GM23248 (cell line): Measurements from ENCODE around the gene ITPKB. TPM values are rescaled to one million over a fixed set of nuclear protein-coding genes. Genes with fewer than 3 reads are reported as not detected.

Source experiments
- DNase-seq: peaks from one replicate; pipeline ENCODE4 v3.0.0-alpha.2; 2015
- H2AFZ ChIP-seq: fragments of 200-600 bp; sonication (generic); 2 replicates; pipeline ENCODE4 v1.6.1; 2016; ENCODE audit warnings: antibody characterized with exemption
- H3F3A ChIP-seq: fragments of 200-600 bp; sonication (generic); 2 replicates; pipeline ENCODE4 v1.6.1; 2016; ENCODE audit warnings: mild to moderate bottlenecking, antibody characterized with exemption, mixed run types; ENCODE audit not compliant: insufficient read depth
- H3K27ac ChIP-seq: fragments of 200-600 bp; sonication (generic); 2 replicates; pipeline ENCODE4 v1.5.1; 2016; ENCODE audit warnings: mild to moderate bottlenecking
- H3K27me3 ChIP-seq: fragments of 200-600 bp; sonication (generic); replicated peaks from 2 replicates; pipeline ENCODE4 v1.6.1; 2016; ENCODE audit warnings: mild to moderate bottlenecking; ENCODE audit not compliant: insufficient read depth
- H3K36me3 ChIP-seq: fragments of 200-600 bp; sonication (generic); 2 replicates; pipeline ENCODE4 v1.6.1; 2016; ENCODE audit warnings: low read depth, mild to moderate bottlenecking
- H3K4me1 ChIP-seq: fragments of 200-600 bp; sonication (generic); 2 replicates; pipeline ENCODE4 v1.6.1; 2016; ENCODE audit warnings: mild to moderate bottlenecking; ENCODE audit not compliant: insufficient read depth
- H3K4me2 ChIP-seq: fragments of 200-600 bp; sonication (generic); one replicate; pipeline ENCODE4 v1.6.1; 2016; ENCODE audit warnings: mild to moderate bottlenecking; ENCODE audit not compliant: unreplicated experiment
- H3K4me3 ChIP-seq: fragments of 200-600 bp; sonication (generic); 2 replicates; pipeline ENCODE4 v1.5.1; 2016; ENCODE audit warnings: mild to moderate bottlenecking
- H3K79me2 ChIP-seq: fragments of 200-600 bp; sonication (generic); 2 replicates; pipeline ENCODE4 v1.6.1; 2016; ENCODE audit warnings: mild to moderate bottlenecking; ENCODE audit not compliant: insufficient read depth
- H3K9ac ChIP-seq: fragments of 200-600 bp; sonication (generic); 2 replicates; pipeline ENCODE4 v1.6.1; 2016; ENCODE audit warnings: mild to moderate bottlenecking
- H3K9me2 ChIP-seq: fragments of 200-600 bp; sonication (generic); 2 replicates; pipeline ENCODE4 v1.6.1; 2016; ENCODE audit warnings: mixed run types, mild to moderate bottlenecking, moderate library complexity; ENCODE audit not compliant: insufficient read depth
- H3K9me3 ChIP-seq: fragments of 200-600 bp; sonication (generic); one replicate; pipeline ENCODE4 v1.6.1; 2017; ENCODE audit warnings: low read depth
- H4K20me1 ChIP-seq: fragments of 200-600 bp; sonication (generic); 2 replicates; pipeline ENCODE4 v1.6.0; 2016; ENCODE audit not compliant: insufficient read depth
- EZH2 ChIP-seq: fragments of 200-600 bp; sonication (generic); IDR thresholded peaks from 2 replicates; pipeline ENCODE4 v1.6.1; 2018; ENCODE audit warnings: antibody characterized with exemption, mild to moderate bottlenecking; ENCODE audit not compliant: insufficient read depth, poor library complexity, severe bottlenecking
- EZH2phosphoT487 ChIP-seq: fragments of 200-600 bp; sonication (generic); IDR thresholded peaks from 2 replicates; pipeline ENCODE4 v1.6.1; 2018; ENCODE audit warnings: antibody characterized with exemption, moderate library complexity, mild to moderate bottlenecking, low read depth; ENCODE audit not compliant: insufficient read depth
- WGBS, 2 experiments: methylation state at CpG; one replicate each; pipeline ENCODE4 v1.1.6; 2015 to 2017; ENCODE audit warnings: low lambda C conversion rate in 2 of 2, low coverage in 1 of 2; ENCODE audit errors: missing lambda C conversion rate in 2 of 2; 5-methylcytosine and 5-hydroxymethylcytosine counted together
- in situ Hi-C: fragments of 300-500 bp; cut with MboI; formaldehyde crosslinking; loops from 2 replicates; pipeline ENCODE4 v1.15.0; 2020
- polyA plus RNA-seq: library from polyadenylated mRNA; unstranded; fragments of >200 nt; fragmentation: Nextera tagmentation; extraction: Ambion mirVana; gene quantifications from 2 replicates; pipeline ENCODE4 v1.2.1, GENCODE V29; 2016
- total RNA-seq: library from RNA; depleted of rRNA; stranded (reverse); fragments of >200 nt; shearing (Covaris generic); gene quantifications from 2 replicates; pipeline ENCODE4 v1.2.3, GENCODE V29; 2014

ITPKB gene
- total and polyA plus RNA-seq, 2 experiments from 2014 or later, result 0.26 to 0.86 TPM

GRCh38 chr1:226598455-226598849, 140.6 kb downstream of the ITPKB start:
- peaks cover 14% of the 10 kb centered on the region for H3K4me1 ChIP-seq
- H3K27ac ChIP-seq, result no peak overlapping the region
- WGBS, 2 experiments, result 41 to 42% methylated on average over 2 of the region's 2 CpGs
- TF ChIP-seq EZH2phosphoT487 (no peak), EZH2 (no peak)
- H3K9me3 ChIP-seq, result no peaks in the 10 kb centered on the region
- H3K4me3 ChIP-seq, result no peak overlapping the region
- peaks cover 7% of the 10 kb centered on the region for H3F3A ChIP-seq
- no peaks in the 10 kb centered on the region for H3K36me3 ChIP-seq
- DNase-seq, result no peak
- in situ Hi-C loops, result no loop called here
- no peaks in the 10 kb centered on the region for H4K20me1 ChIP-seq
- H3K4me2 ChIP-seq, result no peak overlapping the region
- H3K79me2 ChIP-seq, result no peaks in the 10 kb centered on the region
- H3K27me3 ChIP-seq, result peaks cover 14% of the 10 kb centered on the region
- no peaks in the 10 kb centered on the region for H3K9me2 ChIP-seq
- H3K9ac ChIP-seq, result no peak overlapping the region
- no peak overlapping the region for H2AFZ ChIP-seq

- no peak overlapping the region for H3K9ac ChIP-seq
- no peak overlapping the region for H3K27ac ChIP-seq
- H3K4me3 ChIP-seq, result no peak overlapping the region
- in situ Hi-C loops, result no loop called here
- H3K27me3 ChIP-seq, result peaks cover 14% of the 10 kb centered on the region
- DNase-seq, result no peak
- H3K9me3 ChIP-seq, result no peaks in the 10 kb centered on the region
- no peak overlapping the region for H2AFZ ChIP-seq
- 43 to 52% methylated on average over 5 of the region's 5 CpGs for WGBS, 2 experiments
- no peaks in the 10 kb centered on the region for H3K79me2 ChIP-seq
- H4K20me1 ChIP-seq, result no peaks in the 10 kb centered on the region
- H3K4me1 ChIP-seq, result peaks cover 8% of the 10 kb centered on the region
- H3K36me3 ChIP-seq, result no peaks in the 10 kb centered on the region
- no peaks in the 10 kb centered on the region for H3K9me2 ChIP-seq
- H3F3A ChIP-seq, result peaks cover under 1% of the 10 kb centered on the region
- H3K4me2 ChIP-seq, result no peak overlapping the region
- no peak for TF ChIP-seq EZH2
- no peak for TF ChIP-seq EZH2phosphoT487
Measured at GRCh38 chr1:226597616-226598454, 141.2 kb downstream of the ITPKB start.

- no peak overlapping the region for H3K9ac ChIP-seq
- no peaks in the 10 kb centered on the region for H4K20me1 ChIP-seq
- DNase-seq, result no peak
- no peaks in the 10 kb centered on the region for H3K9me2 ChIP-seq
- H3K27ac ChIP-seq, result no peak overlapping the region
- H3K79me2 ChIP-seq, result no peaks in the 10 kb centered on the region
- no peak overlapping the region for H3K4me2 ChIP-seq
- 70 to 78% methylated on average over 16 of the region's 16 CpGs for WGBS, 2 experiments
- no peaks in the 10 kb centered on the region for H3K9me3 ChIP-seq
- peaks cover 14% of the 10 kb centered on the region for H3K27me3 ChIP-seq
- H3K36me3 ChIP-seq, result no peaks in the 10 kb centered on the region
- TF ChIP-seq EZH2phosphoT487, result no peak
- no peak for TF ChIP-seq EZH2
- no peak overlapping the region for H3K4me3 ChIP-seq
- in situ Hi-C loops, result no loop called here
- no peak overlapping the region for H2AFZ ChIP-seq
- no peaks in the 10 kb centered on the region for H3K4me1 ChIP-seq
- H3F3A ChIP-seq, result no peaks in the 10 kb centered on the region
Measured at GRCh38 chr1:226596531-226597165, 142.4 kb downstream of the ITPKB start.

GRCh38 chr1:226593541-226593940, 145.5 kb downstream of the ITPKB start:
- TF ChIP-seq EZH2 (no peak), EZH2phosphoT487 (no peak)
- Histone ChIP-seq H4K20me1 (no peaks in the 10 kb centered on the region), H3K27ac (no peak overlapping the region), H3K79me2 (no peaks in the 10 kb centered on the region), H3K9ac (no peak overlapping the region), H3K4me1 (peaks cover 4% of the 10 kb centered on the region; the same call in 1 of the 2 replicates), H3K9me3 (no peaks in the 10 kb centered on the region), H3K36me3 (no peaks in the 10 kb centered on the region), H3F3A (no peaks in the 10 kb centered on the region), H3K4me2 (no peak overlapping the region), H3K4me3 (no peak overlapping the region), H2AFZ (no peak overlapping the region), H3K9me2 (no peaks in the 10 kb centered on the region), H3K27me3 (peaks cover 12% of the 10 kb centered on the region)
- DNase-seq, result no peak
- WGBS, 2 experiments, result 61 to 66% methylated on average over 8 of the region's 8 CpGs
- in situ Hi-C loops, result no loop called here
